ES-I3 (cell line): ENCODE data around the gene SLC22A23.

ENCODE experiments used
- H3K36me3 ChIP-seq: 2 replicates; pipeline ENCODE4 v1.6.1; 2013; ENCODE audit warnings: mild to moderate bottlenecking, low read length, control low read depth, moderate library complexity; ENCODE audit not compliant: insufficient read depth
- H3K4me1 ChIP-seq: 2 replicates; pipeline ENCODE4 v1.6.1; 2013; ENCODE audit warnings: mild to moderate bottlenecking, control low read depth, low read length; ENCODE audit not compliant: insufficient read depth
- H3K9ac ChIP-seq: 2 replicates; pipeline ENCODE4 v1.6.1; 2013; ENCODE audit warnings: low read depth, mild to moderate bottlenecking, low read length, moderate library complexity
- H3K9me3 ChIP-seq: 2 replicates; pipeline ENCODE4 v1.6.1; 2013; ENCODE audit warnings: mild to moderate bottlenecking, low read length, moderate library complexity; ENCODE audit not compliant: control insufficient read depth, insufficient read depth

SLC22A23 gene, protein sequence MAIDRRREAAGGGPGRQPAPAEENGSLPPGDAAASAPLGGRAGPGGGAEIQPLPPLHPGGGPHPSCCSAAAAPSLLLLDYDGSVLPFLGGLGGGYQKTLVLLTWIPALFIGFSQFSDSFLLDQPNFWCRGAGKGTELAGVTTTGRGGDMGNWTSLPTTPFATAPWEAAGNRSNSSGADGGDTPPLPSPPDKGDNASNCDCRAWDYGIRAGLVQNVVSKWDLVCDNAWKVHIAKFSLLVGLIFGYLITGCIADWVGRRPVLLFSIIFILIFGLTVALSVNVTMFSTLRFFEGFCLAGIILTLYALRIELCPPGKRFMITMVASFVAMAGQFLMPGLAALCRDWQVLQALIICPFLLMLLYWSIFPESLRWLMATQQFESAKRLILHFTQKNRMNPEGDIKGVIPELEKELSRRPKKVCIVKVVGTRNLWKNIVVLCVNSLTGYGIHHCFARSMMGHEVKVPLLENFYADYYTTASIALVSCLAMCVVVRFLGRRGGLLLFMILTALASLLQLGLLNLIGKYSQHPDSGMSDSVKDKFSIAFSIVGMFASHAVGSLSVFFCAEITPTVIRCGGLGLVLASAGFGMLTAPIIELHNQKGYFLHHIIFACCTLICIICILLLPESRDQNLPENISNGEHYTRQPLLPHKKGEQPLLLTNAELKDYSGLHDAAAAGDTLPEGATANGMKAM

DNA sequence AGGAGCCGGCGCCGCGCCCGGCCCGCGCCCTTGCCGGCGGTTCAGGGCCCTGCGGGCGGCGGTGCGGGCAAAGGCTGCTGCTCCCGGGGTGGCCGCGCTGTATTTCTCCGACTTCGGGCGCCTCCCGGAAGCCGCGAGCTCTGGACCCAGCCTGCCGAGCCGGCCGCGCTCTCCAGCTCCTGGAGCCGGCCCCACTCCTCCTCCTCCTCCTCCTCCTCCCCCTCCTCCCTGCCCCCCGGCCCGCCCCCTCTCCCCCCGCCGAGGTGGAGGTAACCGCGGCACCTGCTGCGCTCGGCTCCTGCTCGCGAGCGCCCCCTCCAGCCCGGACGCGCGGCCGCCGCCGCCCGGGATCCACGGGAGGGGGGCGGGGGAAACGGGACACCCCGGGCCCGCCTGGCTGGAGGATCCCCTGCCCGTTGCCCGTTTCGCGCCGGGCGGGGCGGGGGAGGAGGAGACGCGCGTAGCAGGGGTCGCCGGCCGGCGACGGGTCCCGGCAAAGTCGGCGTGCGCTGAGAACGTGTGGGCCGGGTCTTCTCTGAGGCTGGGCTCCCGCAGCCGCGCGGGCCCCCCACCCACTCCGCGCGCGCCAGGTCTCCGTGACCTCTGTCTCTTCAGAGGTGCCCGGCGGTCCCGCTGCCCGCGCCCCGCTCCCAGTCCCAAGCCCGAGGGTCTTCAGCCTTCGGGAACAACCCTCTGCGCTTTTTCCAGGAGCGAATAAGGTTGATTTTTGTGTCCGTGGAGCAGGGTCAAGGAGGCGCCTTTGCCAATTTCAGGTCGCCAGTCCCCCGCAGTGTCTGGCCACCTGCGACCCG, at the start of gene SLC22A23:
Gene SLC22A23 (minus strand): TSS at position 153 of the 812 bp plus-strand sequence. CDS start 491 bp downstream, outside the sequence.
- H3K4me1 ChIP-seq: peaks cover 18% of the 10 kb centered on the region
- H3K9me3 ChIP-seq: no peaks in the 10 kb centered on the region
- H3K36me3 ChIP-seq: no peaks in the 10 kb centered on the region
- H3K9ac ChIP-seq: peak within 1 kb of the TSS; percentile 75

DNA sequence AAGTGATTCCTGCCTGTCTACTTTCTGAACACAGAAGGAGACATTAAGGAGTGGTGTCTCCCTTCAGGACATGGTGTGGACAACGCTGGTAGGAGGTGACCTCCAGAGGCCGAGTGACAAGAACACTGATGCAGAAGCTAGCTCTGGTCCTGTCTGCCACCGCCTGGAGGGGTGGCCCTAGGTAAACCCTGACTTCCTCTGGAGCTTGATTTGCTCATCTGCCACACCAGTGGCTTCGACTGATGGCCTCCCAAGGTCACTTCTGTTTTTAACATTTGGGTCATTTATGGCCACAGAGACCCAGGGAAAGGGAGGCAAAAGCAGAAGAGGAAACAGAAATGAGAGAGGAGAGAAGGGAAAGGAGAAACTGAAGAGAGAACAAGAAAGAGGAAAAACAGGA, 49.4 kb upstream of the SLC22A23 start:
- Histone ChIP-seq H3K4me1 (peaks cover 16% of the 10 kb centered on the region), H3K9me3 (no peaks in the 10 kb centered on the region), H3K36me3 (no peaks in the 10 kb centered on the region), H3K9ac (no peak overlapping the region)

DNA sequence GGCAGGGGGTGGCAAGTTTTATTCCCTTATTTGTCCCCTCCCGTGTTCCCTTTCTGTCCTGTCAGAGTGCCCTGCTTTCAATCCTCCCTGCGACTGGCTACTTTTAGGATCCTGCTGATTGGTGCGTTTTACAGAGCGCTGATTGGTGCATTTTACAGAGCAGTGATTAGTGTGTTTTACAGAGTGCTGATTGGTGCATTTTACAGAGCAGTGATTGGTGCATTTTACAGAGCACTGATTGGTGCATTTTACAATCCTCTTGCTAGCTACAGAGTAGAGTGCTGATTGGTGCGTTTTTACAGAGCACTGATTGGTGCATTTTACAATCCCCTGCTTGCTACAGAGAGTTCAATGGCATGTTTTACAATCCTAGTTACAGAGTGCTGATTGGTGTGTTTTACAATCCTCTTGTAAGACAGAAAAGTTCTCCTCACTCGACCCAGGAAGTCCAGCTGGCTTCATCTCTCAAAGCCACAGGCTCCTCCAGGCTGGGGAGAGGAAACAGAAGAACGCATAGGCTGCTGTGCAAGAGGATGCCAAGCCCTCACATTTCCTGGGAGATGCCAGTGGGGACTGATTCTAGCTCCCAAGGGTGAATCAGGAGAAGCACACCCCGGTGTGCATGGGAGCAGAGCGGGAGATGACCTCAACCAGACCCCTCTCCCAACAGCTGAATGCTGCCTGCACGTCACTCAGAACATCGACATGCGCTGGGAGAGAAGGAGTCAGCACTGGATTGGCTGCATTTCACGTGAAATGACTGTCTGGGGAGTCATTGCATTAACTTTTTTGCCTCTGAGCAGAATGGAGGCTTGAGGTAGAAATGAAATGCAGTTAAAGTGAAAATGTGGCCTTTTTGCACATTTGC, 48.3 kb upstream of the SLC22A23 start:
- H3K36me3 ChIP-seq: no peaks in the 10 kb centered on the region
- peaks cover 7% of the 10 kb centered on the region; the same call in 1 of the 2 replicates for H3K4me1 ChIP-seq
- no peaks in the 10 kb centered on the region for H3K9me3 ChIP-seq
- no peak overlapping the region for H3K9ac ChIP-seq

DNA sequence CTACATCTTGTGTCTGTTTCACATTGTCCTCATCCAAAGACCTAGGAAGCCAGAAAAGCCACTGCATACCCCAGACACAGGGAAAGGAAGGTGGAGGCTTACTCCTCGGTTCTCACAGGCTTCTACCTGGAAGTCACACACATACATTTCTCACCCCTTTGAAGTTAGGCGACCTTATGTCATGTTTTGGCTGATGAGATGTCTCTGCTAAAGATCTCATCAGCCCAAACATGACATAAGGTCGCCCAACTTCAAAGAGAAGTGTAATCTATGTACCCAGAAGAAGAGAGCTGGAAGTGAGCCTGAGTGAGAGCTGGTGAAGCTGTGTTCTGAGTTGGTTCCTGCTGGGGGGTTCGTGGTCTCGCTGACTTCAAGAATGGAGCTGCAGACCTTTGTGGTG, 47.5 kb upstream of the SLC22A23 start:
- Histone ChIP-seq H3K4me1 (peaks cover 7% of the 10 kb centered on the region; the same call in 1 of the 2 replicates), H3K9me3 (no peaks in the 10 kb centered on the region), H3K9ac (no peak overlapping the region), H3K36me3 (no peaks in the 10 kb centered on the region)

DNA sequence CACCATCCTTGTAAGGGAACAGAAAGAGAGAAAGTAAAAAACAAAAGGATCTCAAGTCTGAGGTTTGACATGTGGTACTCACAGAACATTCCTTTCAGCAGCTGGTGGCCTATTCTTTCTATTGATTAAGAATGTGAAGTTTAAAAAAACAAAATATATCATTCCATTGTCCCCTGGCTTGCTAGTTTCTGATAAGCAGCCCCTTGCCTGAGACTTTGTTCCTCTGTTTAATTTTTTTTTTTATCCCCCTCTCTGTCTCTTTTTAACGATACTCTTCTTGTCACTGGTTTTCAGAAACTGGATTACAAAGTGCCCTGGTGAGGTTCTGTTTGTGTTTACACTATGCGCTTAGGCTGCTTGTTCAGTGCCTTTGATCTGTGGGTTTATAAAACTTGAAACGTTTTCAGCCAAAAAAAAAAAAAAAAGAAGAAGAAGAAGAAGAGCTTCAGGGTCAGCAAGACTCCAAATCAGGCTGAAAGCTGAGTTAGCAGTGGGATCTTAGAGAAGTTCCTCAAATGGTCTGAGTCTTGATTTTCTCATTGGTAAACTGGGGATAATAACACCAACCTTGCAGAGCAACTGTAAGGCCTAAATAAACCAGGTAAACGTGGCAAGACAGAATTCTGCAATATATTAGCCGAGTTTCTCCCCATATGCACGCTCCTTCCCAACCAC, 45.1 kb upstream of the SLC22A23 start:
- no peaks in the 10 kb centered on the region for H3K36me3 ChIP-seq
- H3K9me3 ChIP-seq: no peaks in the 10 kb centered on the region
- H3K4me1 ChIP-seq: peaks cover 7% of the 10 kb centered on the region; the same call in 1 of the 2 replicates
- H3K9ac ChIP-seq: no peak overlapping the region

DNA sequence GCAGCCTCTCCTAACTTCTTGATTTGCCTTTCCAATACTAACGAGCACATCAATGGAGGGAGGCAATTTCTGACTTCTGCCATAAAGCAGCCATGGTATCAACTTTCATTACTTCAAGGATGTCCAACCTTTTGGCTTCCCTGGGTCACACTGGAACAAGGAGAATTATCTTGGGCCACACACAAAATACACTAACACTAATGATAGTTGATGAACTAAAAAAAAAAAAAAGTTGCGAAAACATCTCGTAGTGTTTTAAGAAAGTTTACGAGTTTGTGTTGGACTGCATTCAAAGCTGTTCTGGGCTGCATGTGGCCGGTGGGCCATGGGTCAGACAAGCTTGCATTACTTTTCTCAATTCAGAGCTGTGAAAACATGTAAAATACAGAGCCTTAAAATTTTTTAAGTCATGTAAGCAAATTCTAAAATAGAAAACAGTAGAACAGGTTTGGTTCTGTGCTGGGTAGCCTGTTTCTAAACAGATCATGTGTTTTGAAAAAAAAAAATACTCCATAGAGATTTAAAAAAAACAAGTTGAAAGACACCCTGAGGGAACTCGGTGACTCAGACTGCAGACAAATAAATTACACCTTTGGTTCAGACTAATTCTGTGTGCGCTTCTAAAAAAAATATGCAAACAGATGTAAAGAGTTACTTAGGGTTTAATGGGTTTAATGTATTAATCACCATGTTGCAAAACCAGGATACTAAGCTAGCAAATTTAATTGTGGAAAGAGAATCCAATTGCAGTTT, 43.6 kb upstream of the SLC22A23 start:
- no peaks in the 10 kb centered on the region for H3K36me3 ChIP-seq

GRCh38 chr6:3499603-3500002, 42.8 kb upstream of the SLC22A23 start:
- Histone ChIP-seq H3K9ac (no peak overlapping the region), H3K4me1 (peaks cover 7% of the 10 kb centered on the region; the same call in 1 of the 2 replicates), H3K9me3 (peaks cover 2% of the 10 kb centered on the region; the same call in 1 of the 2 replicates), H3K36me3 (no peaks in the 10 kb centered on the region)

More for the DNA sequence above, 43.6 kb upstream of the SLC22A23 start:
- H3K4me1 ChIP-seq: peaks cover 7% of the 10 kb centered on the region; the same call in 1 of the 2 replicates
- H3K9ac ChIP-seq: no peak overlapping the region
- H3K9me3 ChIP-seq: peaks cover 2% of the 10 kb centered on the region; the same call in 1 of the 2 replicates

DNA sequence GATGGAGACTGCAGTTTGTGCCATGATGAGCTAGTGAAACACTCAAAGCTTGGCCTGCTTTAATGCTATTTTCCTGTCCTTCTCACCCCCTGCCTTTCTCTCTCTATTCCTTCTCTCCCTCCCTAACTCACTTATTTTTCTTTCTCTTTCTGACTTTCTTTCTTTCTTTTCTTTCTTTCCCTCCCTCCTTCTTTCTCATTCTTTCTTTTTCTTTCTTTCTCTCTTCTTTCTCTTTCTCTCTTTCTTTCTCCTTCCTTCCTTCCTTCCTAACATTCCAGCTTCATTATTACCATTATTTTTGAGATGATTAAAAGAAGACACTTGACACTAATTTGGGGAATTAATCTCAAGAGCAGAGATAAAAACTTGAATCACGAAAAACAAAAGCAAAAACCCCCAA, 39.5 kb upstream of the SLC22A23 start:
- H3K9me3 ChIP-seq: peaks cover 2% of the 10 kb centered on the region; the same call in 1 of the 2 replicates
- H3K36me3 ChIP-seq: no peaks in the 10 kb centered on the region
- H3K9ac ChIP-seq: no peak overlapping the region

GRCh38 chr6:3494391-3495100, 37.7 kb upstream of the SLC22A23 start:
- Histone ChIP-seq H3K9me3 (peaks cover 2% of the 10 kb centered on the region; the same call in 1 of the 2 replicates), H3K4me1 (peaks cover 5% of the 10 kb centered on the region; the same call in 1 of the 2 replicates), H3K9ac (no peak overlapping the region), H3K36me3 (no peaks in the 10 kb centered on the region)

More for the DNA sequence above, 39.5 kb upstream of the SLC22A23 start:
- H3K4me1 ChIP-seq: no peaks in the 10 kb centered on the region

DNA sequence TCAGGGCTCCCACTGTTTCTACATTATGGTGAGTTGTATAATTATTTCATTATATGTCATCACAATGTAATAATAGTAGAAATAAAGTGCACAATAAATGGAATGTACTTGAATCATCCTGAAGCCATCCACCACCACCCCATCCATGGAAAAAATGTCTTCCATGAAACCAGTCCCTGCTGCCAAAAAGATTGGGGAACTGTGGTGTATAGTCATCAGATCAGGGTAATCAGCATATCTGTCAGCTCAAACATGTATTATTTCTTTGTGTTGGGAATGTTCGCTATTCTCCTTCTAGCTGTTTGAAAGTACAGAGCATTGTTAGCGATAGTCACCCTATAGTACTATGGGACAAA, 33.8 kb upstream of the SLC22A23 start:
- Histone ChIP-seq H3K4me1 (peaks cover 12% of the 10 kb centered on the region; the same call in 1 of the 2 replicates), H3K9ac (no peak overlapping the region), H3K9me3 (no peaks in the 10 kb centered on the region), H3K36me3 (no peaks in the 10 kb centered on the region)

DNA sequence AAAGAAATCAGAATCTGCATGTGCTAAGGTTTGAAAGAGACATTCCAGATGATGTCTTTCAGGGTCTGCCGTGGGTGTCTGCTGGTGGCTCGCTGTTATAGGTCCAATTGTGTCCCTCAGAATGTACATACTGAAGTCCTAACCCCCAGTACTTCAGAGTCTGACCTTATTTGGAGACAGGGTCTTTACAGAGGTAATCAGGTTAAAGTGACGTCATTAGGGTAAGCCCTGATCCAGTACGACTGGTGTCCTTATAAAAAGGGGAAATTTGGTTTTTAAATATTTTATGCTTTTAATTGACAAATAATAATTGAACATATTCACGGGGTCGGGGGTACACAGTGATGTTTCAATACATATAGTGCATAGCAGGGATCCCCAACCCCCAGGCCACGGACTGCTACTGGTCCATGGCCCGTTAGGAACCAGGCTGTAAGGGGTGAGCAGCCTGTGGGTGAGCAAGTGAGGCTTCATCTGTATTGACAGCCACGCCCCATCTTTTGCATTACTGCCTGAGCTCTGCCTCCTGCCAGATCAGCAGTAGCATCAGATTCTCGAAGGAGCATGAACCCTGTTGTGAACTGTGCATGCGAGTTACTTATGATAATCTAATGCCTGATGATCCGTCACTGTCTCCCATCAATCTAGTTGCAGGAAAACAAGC, 33.2 kb upstream of the SLC22A23 start:
- Histone ChIP-seq H3K9ac (no peak overlapping the region), H3K9me3 (no peaks in the 10 kb centered on the region), H3K36me3 (no peaks in the 10 kb centered on the region), H3K4me1 (peaks cover 12% of the 10 kb centered on the region; the same call in 1 of the 2 replicates)
